Breast epithelium (tissue), 3 donors: ENCODE measurements around the gene DOK4.

Source experiments
- CTCF ChIP-seq, 3 donors: fragments of 450-650 bp; IDR thresholded peaks; one replicate each; pipeline ENCODE4 v1.5.1; 2016 to 2017; ENCODE audit warnings: antibody characterized with exemption in 3 of 3, mild to moderate bottlenecking in 3 of 3, moderate library complexity in 3 of 3
- POLR2A ChIP-seq: fragments of 450-650 bp; IDR thresholded peaks from one replicate; pipeline ENCODE4 v1.6.1; 2016; ENCODE audit warnings: antibody characterized with exemption, mild to moderate bottlenecking, moderate library complexity

- no peak for TF ChIP-seq CTCF (IDR thresholded peaks at IDR 0.05)
- TF ChIP-seq POLR2A: no peak
Observed at GRCh38 chr16:57462978-57463362, 23.3 kb downstream of the DOK4 start.
